Measurements from ENCODE around the gene GPR45. TPM values are rescaled to one million over a fixed set of nuclear protein-coding genes. Genes with fewer than 3 reads are reported as not detected.

GPR45 gene
- polyA plus RNA-seq, 1 of the 3 experiments (the other 2 are of a cell fraction): not detected

GRCh38 chr2:105278654-105279053, 37.1 kb downstream of the GPR45 start:
- POLR2A ChIA-PET: no interaction called here
- Histone ChIP-seq H3K79me2 (ENCODE audit: insufficient read depth) (no peaks in the 10 kb centered on the region), H3K4me1 (ENCODE audit: control insufficient read depth in 1 of 2, insufficient read depth in 2 of 2, low read depth in 1 of 2, low read length in 1 of 2) (peaks cover 0 to 3% of the 10 kb centered on the region in 2 experiments; a peak in 1 of 4 replicates), H3K4me2 (no peak overlapping the region), H3F3A (replicated peaks; ENCODE audit: insufficient read depth) (no peaks in the 10 kb centered on the region), H3K36me3 (replicated peaks in 1 of 2; ENCODE audit: control insufficient read depth in 1 of 2, insufficient read depth in 2 of 2, low read length in 1 of 2) (peaks cover 14 to 70% of the 10 kb centered on the region in 2 experiments), H3K27ac (ENCODE audit: low read depth in 2 of 2, low read length in 1 of 2) (no peak overlapping the region), H4K20me1 (ENCODE audit: insufficient read depth) (no peaks in the 10 kb centered on the region), H3K9ac (no peak overlapping the region), H3K4me3 (ENCODE audit: low read depth in 2 of 2, low read length in 1 of 2) (no peak overlapping the region), H3K9me2 (no peaks in the 10 kb centered on the region), H3K27me3 (ENCODE audit: insufficient read depth) (no peaks in the 10 kb centered on the region), H2AFZ (ENCODE audit: low read depth) (no peak overlapping the region), H3K9me3 (no peaks in the 10 kb centered on the region)
- no peak for DNase-seq
- 89% methylated on average over 5 of the region's 5 CpGs for WGBS (ENCODE audit: low lambda C conversion rate)
- CTCF ChIA-PET: interaction anchor here (0.8 to 1.8 kb wide), 3 partner anchors 9 to 16 kb away, joined by 3 to 11 read pairs (median 3); no protein-coding TSS in a partner anchor
- TF ChIP-seq FOXJ3 (CRISPR knock-in tag; IDR thresholded peaks at IDR 0.05): no peak

- H3K27ac ChIP-seq (ENCODE audit: low read depth in 2 of 2, low read length in 1 of 2): no peak overlapping the region
- WGBS (ENCODE audit: low lambda C conversion rate): 100% methylated on average over 1 of the region's 1 CpG
- ChIA-PET CTCF (interaction anchor here (0.8 to 1.8 kb wide), 3 partner anchors 9 to 16 kb away, joined by 3 to 11 read pairs (median 3); no protein-coding TSS in a partner anchor), POLR2A (no interaction called here)
- no peak overlapping the region for H2AFZ ChIP-seq (ENCODE audit: low read depth)
- TF ChIP-seq RAD21 (IDR thresholded peaks at IDR 0.05; ENCODE audit: low read length) (no peak), SMC3 (IDR thresholded peaks at IDR 0.05; ENCODE audit: low read depth, low read length) (no peak), CHD2 (IDR thresholded peaks at IDR 0.05; ENCODE audit: low read length, partially characterized antibody) (no peak), EZH2phosphoT487 (IDR thresholded peaks at IDR 0.05; ENCODE audit: borderline replicate concordance, low read depth) (no peak), NRF1 (IDR thresholded peaks at IDR 0.05; ENCODE audit: low read depth, low read length) (no peak), PBX3 (IDR thresholded peaks at IDR 0.05) (no peak), TCF12 (IDR thresholded peaks at IDR 0.05) (no peak), CTCF (IDR thresholded peaks at IDR 0.05) (no peak), GATA2 (CRISPR knock-in tag; IDR thresholded peaks at IDR 0.05) (no peak), REST (IDR thresholded peaks at IDR 0.05; ENCODE audit: low read depth, low read length) (no peak), JUND (IDR thresholded peaks at IDR 0.05) (no peak), USF1 (IDR thresholded peaks at IDR 0.05; ENCODE audit: borderline replicate concordance, low read depth) (no peak), NFIC (IDR thresholded peaks at IDR 0.05; ENCODE audit: borderline replicate concordance) (no peak), MXI1 (IDR thresholded peaks at IDR 0.05; ENCODE audit: low read depth, low read length) (no peak), FOXM1 (IDR thresholded peaks at IDR 0.05; ENCODE audit: low read depth) (no peak), TAF1 (IDR thresholded peaks at IDR 0.05; ENCODE audit: borderline replicate concordance, low read depth, low read length) (no peak), ELF1 (IDR thresholded peaks at IDR 0.05) (no peak), GABPA (IDR thresholded peaks at IDR 0.05; ENCODE audit: low read depth) (no peak), FOXJ3 (CRISPR knock-in tag; IDR thresholded peaks at IDR 0.05) (no peak), RFX5 (IDR thresholded peaks at IDR 0.05; ENCODE audit: low read length) (no peak)
- no peaks in the 10 kb centered on the region for H3K9me2 ChIP-seq
- peaks cover 14 to 69% of the 10 kb centered on the region in 2 experiments for H3K36me3 ChIP-seq (replicated peaks in 1 of 2; ENCODE audit: control insufficient read depth in 1 of 2, insufficient read depth in 2 of 2, low read length in 1 of 2)
- no peaks in the 10 kb centered on the region for H4K20me1 ChIP-seq (ENCODE audit: insufficient read depth)
- no peak overlapping the region for H3K4me2 ChIP-seq
- no peaks in the 10 kb centered on the region for H3F3A ChIP-seq (replicated peaks; ENCODE audit: insufficient read depth)
- H3K4me1 ChIP-seq (ENCODE audit: control insufficient read depth in 1 of 2, insufficient read depth in 2 of 2, low read depth in 1 of 2, low read length in 1 of 2): peaks cover 0 to under 1% of the 10 kb centered on the region in 2 experiments; a peak in 1 of 4 replicates
- DNase-seq: no peak
- no peak overlapping the region for H3K4me3 ChIP-seq (ENCODE audit: low read depth in 2 of 2, low read length in 1 of 2)
- H3K9ac ChIP-seq: no peak overlapping the region
- no peaks in the 10 kb centered on the region for H3K79me2 ChIP-seq (ENCODE audit: insufficient read depth)
- H3K27me3 ChIP-seq (ENCODE audit: insufficient read depth): no peaks in the 10 kb centered on the region
- no peaks in the 10 kb centered on the region for H3K9me3 ChIP-seq
Measured at GRCh38 chr2:105279126-105279525, 37.6 kb downstream of the GPR45 start.

All from SK-N-SH (cell line).